Duodenal mucosa (tissue), 2 donors: ENCODE data around the gene BSG.
A peak's percentile ranks its signal among the peaks of the same experiment; 100 is the strongest.
"Not testable (repeated sequence)": the region's sequence is repeated elsewhere in the genome, so short reads cannot be mapped to it uniquely, and the experiment has no call there.

Experiments
- H3K27ac ChIP-seq: one replicate; pipeline ENCODE4 v1.7.0; 2013; ENCODE audit warnings: low read depth, low read length
- H3K27me3 ChIP-seq, 2 donors: one replicate each; pipeline ENCODE4 v1.7.0; 2013; ENCODE audit warnings: low read length in 2 of 2, control low read depth in 1 of 2; ENCODE audit not compliant: insufficient read depth in 2 of 2, control insufficient read depth in 1 of 2
- H3K36me3 ChIP-seq, 2 donors: one replicate each; pipeline ENCODE4 v1.7.0; 2013; ENCODE audit warnings: low read length in 2 of 2, control low read depth in 1 of 2; ENCODE audit not compliant: insufficient read depth in 2 of 2, control insufficient read depth in 1 of 2
- H3K4me1 ChIP-seq, 2 donors: one replicate each; pipeline ENCODE4 v1.7.0; 2013; ENCODE audit warnings: low read length in 2 of 2, control low read depth in 1 of 2; ENCODE audit not compliant: insufficient read depth in 2 of 2, control insufficient read depth in 1 of 2
- H3K4me3 ChIP-seq, 2 donors: one replicate each; pipeline ENCODE4 v1.7.0; 2013; ENCODE audit warnings: low read length in 2 of 2, low read depth in 1 of 2
- H3K9ac ChIP-seq, 2 donors: one replicate each; pipeline ENCODE4 v1.7.0; 2013; ENCODE audit warnings: low read length in 2 of 2, low read depth in 1 of 2
- H3K9me3 ChIP-seq, 2 donors: one replicate each; pipeline ENCODE4 v1.7.0; 2013; ENCODE audit warnings: low read length in 2 of 2, control low read depth in 1 of 2; ENCODE audit not compliant: control insufficient read depth in 1 of 2

The BSG gene

GRCh38 chr19:629515-629914, 57.1 kb downstream of the BSG start:
- not testable (repeated sequence) for H3K27ac ChIP-seq, H3K9ac ChIP-seq, H3K27me3 ChIP-seq, H3K9me3 ChIP-seq, H3K4me3 ChIP-seq
- Histone ChIP-seq H3K36me3 (peaks cover 4 to 32% of the 10 kb centered on the region in 2 donors), H3K4me1 (peaks cover 12 to 16% of the 10 kb centered on the region in 2 donors)

- H3K4me1 ChIP-seq = peaks cover 12 to 16% of the 10 kb centered on the region in 2 donors
- no peak overlapping the region for H3K9ac ChIP-seq
- H3K27me3 ChIP-seq = no peaks in the 10 kb centered on the region
- peaks cover 3 to 26% of the 10 kb centered on the region in 2 donors for H3K36me3 ChIP-seq
- H3K4me3 ChIP-seq = no peak overlapping the region
- no peaks in the 10 kb centered on the region for H3K9me3 ChIP-seq
- no peak overlapping the region for H3K27ac ChIP-seq
Measured at GRCh38 chr19:629961-630714, 57.7 kb downstream of the BSG start.

GRCh38 chr19:632579-633067, 60.2 kb downstream of the BSG start:
- Histone ChIP-seq H3K27me3 (no peaks in the 10 kb centered on the region), H3K9ac (peak overlapping the region; percentile 49 to 71), H3K4me3 (peak overlapping the region; percentile 77 to 92), H3K9me3 (no peaks in the 10 kb centered on the region), H3K27ac (peak overlapping the region; percentile 56), H3K36me3 (peaks cover 0 to 18% of the 10 kb centered on the region in 2 donors), H3K4me1 (peaks cover 12 to 16% of the 10 kb centered on the region in 2 donors)
